Measurements from ENCODE around the gene SLC37A1.

- TF ChIP-seq CTCF (conservative IDR thresholded peaks at IDR 0.05) (no peak), EZH2 (IDR thresholded peaks at IDR 0.05; ENCODE audit: low read depth) (no peak)
Measured at GRCh38 chr21:42523211-42523610, 9.6 kb downstream of the SLC37A1 start.
